NK-92 (cell line): Measurements from ENCODE around the gene UNC5A.

Experiments
- DNase-seq: peaks from one replicate; lab custom pipeline; 2025; ENCODE audit not compliant: unreplicated experiment; lab: John Stamatoyannopoulos, UW

The UNC5A gene

GRCh38 chr5:176844706-176845391 lies 34.5 kb downstream of the UNC5A start:
- DNase-seq = no peak

- DNase-seq = no peak
These were observed 35.0 kb downstream of the UNC5A start for GRCh38 chr5:176845392-176845713.

- no peak for DNase-seq
These were observed 36.2 kb downstream of the UNC5A start for GRCh38 chr5:176846335-176847140.

DNA sequence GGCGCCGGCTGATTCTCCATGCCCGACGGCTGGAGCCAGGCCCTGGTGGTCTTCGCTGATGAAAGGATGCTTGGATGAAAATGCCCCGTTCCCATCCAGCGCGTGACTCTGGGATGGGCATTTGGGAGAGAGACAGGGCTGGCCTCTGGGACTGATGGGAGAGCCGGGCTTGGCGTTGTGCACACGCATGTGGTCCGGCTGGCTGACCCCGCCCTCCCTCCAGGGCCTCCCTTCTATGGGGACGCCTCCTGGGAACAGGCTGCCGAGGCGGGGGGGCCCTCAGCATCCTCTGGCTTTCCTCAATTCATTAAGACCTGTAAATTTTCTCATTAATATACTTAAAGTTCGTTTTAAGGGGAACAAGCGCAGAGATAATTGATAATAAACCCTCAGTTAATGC lies 36.8 kb downstream of the UNC5A start:
- no peak for DNase-seq

DNA sequence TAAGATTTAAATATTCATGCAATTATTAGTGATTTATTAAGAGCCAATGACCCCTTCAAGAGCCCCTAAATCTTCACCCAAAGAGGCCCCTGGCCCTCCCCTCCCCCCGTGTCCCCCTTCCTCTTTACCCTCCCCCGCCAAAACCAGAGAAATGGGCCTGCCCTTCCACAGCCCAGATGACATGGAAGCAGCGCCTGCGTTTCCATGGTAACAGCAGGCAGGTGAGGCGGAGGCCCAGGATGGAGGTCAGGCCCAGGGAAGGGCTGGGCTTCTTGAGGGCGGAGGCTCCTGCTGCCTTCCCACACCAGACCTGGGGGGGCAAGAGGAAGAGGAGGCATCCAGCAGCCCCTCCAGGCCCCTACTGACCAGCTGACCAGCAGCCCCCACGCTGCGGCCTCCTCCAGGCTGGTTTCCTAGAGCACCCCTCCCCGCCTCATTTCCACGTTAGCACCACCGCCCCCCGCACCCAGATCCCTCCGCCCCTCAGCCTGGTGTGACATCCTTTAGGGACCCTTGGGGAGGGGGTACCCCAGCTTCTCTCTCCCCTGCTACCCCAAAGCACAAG lies 37.4 kb downstream of the UNC5A start:
- no peak for DNase-seq

- no peak for DNase-seq
These were observed 38.3 kb downstream of the UNC5A start for GRCh38 chr5:176848651-176849050.

GRCh38 chr5:176849611-176850227 lies 39.4 kb downstream of the UNC5A start:
- DNase-seq = no peak

- no peak for DNase-seq
These were observed 40.2 kb downstream of the UNC5A start for GRCh38 chr5:176850371-176851245.

DNA sequence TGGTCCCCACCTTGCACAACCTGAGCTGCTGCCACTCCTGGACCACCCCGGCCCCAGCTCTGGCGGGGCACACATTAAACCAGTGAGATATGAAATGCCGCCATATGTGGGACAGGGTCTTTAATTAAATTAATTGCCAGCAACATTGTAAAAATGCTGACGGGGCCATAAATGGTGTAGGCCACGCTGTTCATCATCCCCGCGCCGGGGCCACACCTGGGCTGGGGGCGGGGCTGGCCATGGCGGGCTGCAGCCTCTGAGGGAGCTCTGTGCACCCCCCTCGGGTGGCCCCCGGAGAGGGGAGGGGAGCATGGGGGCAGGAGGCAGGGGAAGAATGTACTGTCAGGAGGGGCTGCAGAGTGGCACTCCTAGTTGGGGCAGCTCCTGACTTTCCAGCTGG lies 41.0 kb downstream of the UNC5A start:
- DNase-seq = no peak

DNA sequence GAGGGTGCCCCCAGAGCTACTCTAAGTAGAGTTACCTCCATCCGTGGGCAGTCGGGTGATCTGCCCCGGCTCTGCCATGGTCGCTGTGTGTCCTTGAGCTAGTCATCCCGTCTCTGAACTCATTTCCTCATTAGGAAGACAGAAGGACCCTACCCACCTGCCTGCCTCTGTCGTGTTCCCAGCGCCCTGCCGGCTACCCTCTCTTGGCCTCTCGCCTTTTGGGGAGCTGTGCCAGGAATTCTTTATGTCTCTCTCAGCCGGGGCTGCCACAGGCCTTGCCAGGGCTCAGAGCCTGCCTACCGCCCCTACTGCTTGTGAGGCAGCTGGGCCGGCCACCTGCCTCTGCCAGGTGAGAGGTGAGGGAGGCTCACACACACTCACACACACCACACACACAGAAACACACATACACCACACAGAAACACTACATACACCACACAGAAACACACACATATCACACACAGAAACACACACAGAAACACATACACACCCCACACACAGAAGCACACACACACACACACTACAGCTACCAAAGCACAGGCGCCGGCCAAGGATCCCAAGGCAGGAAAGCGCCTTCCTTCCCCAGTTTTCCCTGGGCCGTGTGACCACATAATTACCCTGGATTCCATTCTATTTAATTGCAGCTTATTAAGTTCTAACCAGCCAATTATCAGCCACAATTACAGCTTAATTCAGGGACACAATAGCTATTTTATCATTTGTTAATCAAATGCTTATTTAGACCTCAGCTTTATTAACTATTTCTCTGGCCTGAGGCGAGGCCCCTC lies 41.7 kb downstream of the UNC5A start:
- DNase-seq = no peak

- no peak for DNase-seq
These were observed 42.9 kb downstream of the UNC5A start for GRCh38 chr5:176853151-176853778.

GRCh38 chr5:176854164-176854563 lies 43.8 kb downstream of the UNC5A start:
- DNase-seq = no peak

DNA sequence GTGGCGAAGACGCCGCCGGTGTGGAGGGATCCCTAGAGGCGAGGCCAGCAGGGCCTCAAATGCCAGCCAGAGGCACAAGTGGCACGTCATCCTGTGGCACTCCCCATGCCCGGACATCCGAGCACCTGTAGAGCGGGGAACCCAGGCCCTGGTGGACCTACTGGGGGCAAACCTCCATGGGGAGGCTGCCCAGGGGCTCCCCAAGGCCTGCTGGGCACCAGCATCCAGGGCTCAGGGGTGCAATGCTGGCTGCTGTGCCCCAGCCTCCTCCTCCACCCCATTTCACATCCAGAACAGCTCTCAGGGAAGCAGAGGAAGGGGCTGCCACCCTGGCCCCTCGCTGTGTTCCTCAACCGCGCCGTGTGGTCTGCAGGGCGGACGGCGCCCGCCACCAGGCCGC lies 45.2 kb downstream of the UNC5A start:
- no peak for DNase-seq

GRCh38 chr5:176856746-176857145 lies 46.4 kb downstream of the UNC5A start:
- DNase-seq = no peak

DNA sequence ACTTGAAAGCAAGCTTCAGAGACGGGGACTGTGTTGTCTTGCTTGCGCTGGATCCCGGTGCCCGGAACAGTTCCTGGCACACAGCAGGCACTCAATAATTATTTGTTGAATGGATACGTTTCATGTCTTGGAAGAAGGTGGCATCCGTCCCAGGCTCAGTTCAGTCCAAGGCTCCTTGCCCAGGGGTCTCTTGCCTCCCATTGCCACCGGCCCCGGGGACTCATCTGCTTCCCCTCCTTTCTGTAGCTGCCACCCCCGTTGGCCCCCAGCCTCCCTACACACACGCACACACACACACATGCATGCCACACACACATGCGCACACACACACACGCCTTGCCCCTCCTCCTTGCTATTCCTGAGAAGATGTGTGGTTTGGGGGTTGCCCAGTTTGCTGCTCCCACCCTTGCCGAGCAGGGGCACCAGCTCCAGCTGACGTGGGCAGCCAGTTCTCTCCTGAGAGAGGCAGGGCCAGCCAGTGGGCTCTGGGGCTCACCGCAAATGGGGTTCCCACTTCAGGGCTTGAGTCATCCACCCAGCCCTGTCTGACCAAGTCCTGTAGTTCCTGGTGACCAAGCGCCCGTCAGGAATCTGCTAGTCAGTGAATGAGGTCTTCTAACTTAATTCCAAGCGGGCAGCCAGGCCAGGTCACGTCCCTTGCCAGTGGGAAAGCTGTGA lies 47.0 kb downstream of the UNC5A start:
- DNase-seq = no peak

- no peak for DNase-seq
These were observed 47.5 kb downstream of the UNC5A start for GRCh38 chr5:176857894-176858273.

- no peak for DNase-seq
These were observed 49.6 kb downstream of the UNC5A start for GRCh38 chr5:176859916-176860315.

GRCh38 chr5:176860381-176860780 lies 50.0 kb downstream of the UNC5A start:
- DNase-seq = no peak

GRCh38 chr5:176861276-176861675 lies 50.9 kb downstream of the UNC5A start:
- DNase-seq = no peak
